ENCODE results near the gene SUCLG1. TPM values are rescaled to one million over a fixed set of nuclear protein-coding genes. Genes with fewer than 3 reads are reported as not detected.
A peak's percentile ranks its signal among the peaks of the same experiment; 100 is the strongest.

Gene SUCLG1
- total RNA-seq, 1 experiment from 2014 or later: 94.7 TPM

DNA sequence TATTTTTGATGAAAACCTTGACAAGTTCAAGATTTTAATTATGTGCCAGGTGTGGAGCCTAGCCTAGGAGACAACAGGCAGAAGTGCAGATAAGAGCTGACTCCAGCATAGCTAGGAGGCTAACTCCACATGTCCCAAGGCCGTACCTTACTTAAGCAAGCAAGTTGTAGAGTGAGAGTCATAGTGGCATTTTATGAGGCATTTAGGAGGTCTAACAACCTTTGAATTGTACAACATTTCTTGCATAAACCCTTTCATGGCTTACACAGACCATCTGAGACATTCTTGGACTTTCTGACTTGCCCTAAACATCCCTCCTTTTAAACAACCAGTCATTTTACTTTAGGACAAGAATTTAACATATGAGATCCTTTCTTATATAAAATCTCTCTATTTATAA, 8.3 kb upstream of the SUCLG1 start:
- no peak for DNase-seq (ENCODE audit: low read depth)

DNA sequence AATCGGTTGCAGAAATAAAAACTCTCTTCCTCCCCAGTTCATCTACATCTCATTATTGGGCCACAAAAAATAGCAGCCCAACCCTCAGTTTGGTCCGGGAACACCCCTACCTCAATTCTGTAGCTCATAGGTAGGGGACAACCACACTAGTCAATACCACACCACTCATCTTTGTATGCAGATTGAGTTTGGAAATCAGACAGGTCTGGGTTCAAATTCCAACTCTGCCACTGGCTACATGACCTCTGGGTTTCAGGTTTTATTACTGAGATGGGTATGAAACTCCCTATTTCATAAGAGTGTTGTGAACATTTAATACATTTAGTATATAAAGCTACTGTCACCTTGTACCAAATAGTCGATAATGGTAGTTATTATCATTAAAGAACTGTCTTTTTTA, 2.2 kb upstream of the SUCLG1 start:
- DNase-seq (ENCODE audit: low read depth): no peak

GRCh38 chr2:84460670-84461069, 1.6 kb upstream of the SUCLG1 start:
- no peak for DNase-seq (ENCODE audit: low read depth)

- DNase-seq (ENCODE audit: low read depth): no peak
Observed at GRCh38 chr2:84459944-84460429, 907 bp upstream of the SUCLG1 start.

DNA sequence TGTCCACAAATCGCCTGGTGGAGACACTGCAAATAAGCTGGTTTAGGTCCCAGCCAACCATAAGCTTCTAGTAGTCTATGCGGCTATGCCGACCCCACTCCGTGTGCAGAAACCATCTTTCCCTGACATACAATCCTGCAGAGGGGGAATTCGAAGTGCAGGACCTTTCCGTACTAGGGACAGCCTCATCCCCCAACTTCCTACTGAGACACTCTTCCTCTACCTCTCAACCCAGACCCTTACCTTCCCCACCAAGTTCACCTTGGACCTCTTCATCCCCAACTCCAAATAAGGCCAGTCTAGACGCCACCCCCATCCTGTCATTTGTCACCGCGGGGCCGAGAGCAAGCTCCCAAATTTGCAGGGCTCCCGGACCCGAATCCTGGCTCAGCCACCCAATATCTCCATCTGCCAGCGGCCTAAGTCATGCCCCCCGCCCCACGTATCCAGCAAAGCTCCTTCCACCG, 496 bp downstream of the SUCLG1 start:
- peak; percentile 11 for DNase-seq (ENCODE audit: low read depth)

DNA sequence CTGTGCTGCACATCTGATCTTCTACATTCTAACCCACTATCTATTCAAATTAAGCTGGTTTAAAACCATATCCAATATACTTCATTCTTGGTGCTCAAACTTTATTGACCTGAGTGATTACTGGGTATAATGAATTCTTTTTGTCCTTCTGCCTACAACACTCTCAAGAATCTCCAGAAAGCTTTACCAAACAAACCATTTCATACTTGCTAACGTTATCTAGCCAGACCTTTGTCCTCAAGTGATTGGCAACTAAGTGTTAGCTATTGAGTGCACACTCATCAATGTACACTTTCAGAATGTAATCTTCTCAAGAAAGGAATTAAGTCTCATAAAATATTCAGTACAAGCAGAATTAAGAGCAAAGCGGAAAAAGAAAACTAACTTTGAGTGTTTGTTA, 1.4 kb downstream of the SUCLG1 start:
- DNase-seq (ENCODE audit: low read depth): no peak

DNA sequence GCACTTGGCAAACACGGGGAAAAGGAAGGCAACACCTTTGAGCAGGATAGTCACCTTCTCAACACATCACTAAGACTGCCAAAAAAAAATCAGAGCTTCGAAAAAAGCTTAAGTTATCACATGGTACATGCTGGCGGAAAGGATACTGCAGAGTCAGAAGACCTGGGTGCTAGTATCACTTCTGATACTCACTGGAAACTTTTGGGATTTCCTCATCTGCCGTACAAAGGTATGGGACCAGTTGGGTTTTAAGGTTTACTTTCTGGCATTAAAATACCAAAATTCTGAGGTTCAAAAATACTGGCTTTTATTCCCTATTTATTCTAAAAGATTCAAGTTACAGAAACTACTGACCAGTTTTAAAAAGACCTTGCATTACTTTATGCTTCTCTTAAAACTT, 2.9 kb downstream of the SUCLG1 start:
- no peak for DNase-seq (ENCODE audit: low read depth)

DNA sequence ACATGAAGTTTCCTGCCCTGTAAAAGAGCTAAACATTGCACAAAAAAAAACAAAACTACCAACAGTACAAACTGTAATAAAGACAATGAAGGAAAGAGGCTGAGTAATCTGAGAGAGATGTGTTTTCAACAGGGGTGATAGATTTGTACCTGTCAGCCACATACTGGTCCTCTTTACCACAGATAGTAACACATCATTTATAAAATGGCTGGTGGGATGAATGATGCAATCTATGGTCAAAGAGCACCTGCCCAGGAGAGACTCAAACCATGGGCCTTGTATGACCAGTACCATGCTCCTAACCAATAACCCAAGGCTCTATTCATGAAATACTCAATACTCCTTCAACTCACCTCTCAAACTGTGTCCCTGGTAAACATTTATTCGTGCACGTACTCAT, 4.5 kb downstream of the SUCLG1 start:
- no peak for DNase-seq (ENCODE audit: low read depth)

GRCh38 chr2:84452624-84453023, 6.5 kb downstream of the SUCLG1 start:
- DNase-seq (ENCODE audit: low read depth): no peak

DNA sequence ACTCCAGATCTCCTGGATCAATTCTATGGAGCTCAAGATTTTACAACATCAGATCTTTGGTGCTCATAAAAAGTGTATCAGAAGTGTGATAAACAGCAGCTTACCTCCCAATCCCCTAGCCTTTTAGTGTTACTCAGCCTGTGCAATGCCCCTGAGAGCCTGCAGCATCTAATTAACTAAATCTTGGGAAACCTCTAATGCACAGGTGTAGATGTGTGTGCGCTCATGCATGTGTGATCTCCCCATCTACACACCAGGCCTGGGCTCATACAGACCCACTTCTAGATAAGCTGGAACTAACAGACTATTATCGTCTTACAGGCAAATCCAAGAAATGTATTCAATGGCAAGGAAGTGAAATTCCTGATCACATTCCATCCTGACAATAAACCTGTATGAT, 7.5 kb downstream of the SUCLG1 start:
- DNase-seq (ENCODE audit: low read depth): no peak

DNA sequence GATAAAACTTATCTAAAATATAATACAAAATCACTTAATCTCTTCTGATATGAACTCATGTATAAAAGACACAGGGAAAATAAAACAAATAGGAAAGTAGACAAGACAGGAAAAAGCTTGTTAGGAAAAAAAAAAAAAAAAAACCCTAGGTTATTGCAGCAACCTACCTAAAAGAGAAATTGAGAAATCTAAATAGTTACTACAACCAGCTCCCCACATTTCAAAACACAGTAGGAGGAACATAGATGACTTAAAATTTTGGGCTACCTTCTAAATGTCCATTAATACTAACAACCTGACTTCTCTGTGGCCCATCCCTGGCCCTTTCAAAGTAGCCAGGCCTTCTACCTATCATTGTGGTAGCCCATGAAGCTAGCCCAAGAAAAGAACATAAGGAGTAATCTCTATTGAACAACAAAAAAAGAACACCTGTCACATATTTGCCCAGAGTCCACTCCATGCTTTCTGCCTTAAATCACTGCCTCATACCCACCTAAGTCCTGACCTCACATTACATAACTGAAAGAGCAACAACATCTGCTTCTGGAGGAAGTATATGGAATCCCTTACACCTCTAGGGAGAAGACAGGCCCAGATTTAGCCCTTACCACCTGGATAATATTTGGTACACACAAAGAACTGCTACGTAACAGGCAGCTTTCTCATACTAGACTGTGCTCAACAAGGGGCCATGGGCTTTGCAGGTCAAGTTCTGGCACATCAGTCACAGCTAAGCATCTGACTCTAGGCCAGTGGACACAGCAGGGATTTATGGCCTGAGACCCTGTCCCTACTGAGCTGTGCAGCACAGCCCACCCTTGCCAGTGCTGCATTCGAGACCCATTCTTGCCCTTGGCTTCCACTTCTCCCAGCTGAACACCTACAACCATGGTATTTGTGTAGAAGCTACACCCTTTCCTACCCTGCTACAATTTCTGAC, 8.5 kb downstream of the SUCLG1 start:
- DNase-seq (ENCODE audit: low read depth): no peak

GRCh38 chr2:84449711-84450110, 9.4 kb downstream of the SUCLG1 start:
- no peak for DNase-seq (ENCODE audit: low read depth)

DNA sequence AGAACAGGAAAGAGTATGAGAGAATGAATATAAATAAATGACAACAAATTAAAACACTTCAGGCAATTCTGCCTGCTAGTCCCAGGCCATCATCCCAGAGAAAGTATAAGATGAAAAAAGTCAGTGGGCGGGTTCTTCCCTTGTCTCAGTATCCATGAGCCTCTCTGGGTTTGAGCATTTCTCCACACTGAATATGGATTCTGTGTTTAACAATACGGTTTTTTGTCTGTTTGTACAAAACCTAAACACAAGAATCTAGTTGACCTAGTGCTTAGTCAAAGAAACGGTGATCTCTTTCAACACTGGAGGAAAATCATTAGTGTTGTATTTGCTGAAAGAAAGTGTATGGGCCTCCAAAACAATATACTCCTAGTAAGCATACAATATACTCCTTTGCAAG, 10.0 kb downstream of the SUCLG1 start:
- no peak for DNase-seq (ENCODE audit: low read depth)

DNA sequence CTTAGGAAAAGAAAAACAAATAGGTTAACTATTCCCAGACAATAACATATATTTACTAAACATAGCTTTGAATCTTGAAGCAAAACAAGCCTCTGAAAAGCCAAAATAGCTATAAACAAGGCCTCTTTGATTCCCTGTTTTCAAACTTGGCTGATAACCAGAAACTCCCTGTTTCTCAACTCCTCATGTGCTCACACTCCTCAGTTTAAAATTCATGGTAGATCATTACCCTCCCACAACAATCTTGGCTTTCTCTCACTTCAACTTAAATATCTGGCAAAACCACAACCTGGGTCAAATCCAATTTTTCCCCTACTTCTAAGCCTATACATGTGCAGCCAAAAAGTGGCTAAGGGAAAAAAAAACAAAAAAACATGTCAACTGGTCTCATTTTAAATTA, 15.6 kb downstream of the SUCLG1 start:
- DNase-seq (ENCODE audit: low read depth): no peak

DNA sequence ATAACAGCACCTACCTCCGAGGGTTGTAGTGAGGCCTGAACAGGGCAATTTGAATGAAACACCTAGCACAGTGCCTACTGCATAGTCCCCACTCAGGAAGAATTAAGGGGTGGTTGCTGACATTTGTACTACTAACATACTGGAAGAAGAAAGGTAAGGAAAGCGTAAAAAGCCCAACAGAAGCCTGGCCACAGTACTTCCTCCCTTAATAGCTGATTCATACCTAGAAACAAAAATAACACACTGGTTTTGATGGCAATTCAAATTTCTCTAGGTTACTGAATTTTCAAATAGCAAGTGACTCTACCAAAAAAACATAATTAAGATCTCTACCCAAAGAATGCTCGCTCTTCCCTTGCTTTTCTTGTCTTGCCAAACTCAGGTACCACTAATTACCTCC, 16.2 kb downstream of the SUCLG1 start:
- DNase-seq (ENCODE audit: low read depth): no peak

DNA sequence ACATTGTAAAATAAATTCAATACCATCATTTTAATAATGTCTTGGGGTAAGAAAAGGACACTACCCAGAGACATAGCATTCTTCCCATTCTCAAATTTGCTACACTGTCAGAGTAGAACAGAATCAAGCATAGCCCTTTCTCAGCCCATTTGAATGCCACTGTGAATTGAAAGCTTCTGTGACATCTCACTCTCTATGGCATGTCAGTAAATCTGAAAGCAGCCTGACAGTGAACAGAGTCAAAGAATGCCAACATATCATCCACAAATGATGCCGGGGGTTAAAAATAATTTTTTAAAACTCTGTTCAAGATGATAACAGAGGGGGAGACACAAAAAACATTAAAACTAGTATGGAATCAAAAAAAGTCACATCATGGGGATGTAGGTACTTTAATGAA, 17.6 kb downstream of the SUCLG1 start:
- no peak for DNase-seq (ENCODE audit: low read depth)

- DNase-seq (ENCODE audit: low read depth): no peak
Observed at GRCh38 chr2:84441036-84441435, 18.0 kb downstream of the SUCLG1 start.

DNA sequence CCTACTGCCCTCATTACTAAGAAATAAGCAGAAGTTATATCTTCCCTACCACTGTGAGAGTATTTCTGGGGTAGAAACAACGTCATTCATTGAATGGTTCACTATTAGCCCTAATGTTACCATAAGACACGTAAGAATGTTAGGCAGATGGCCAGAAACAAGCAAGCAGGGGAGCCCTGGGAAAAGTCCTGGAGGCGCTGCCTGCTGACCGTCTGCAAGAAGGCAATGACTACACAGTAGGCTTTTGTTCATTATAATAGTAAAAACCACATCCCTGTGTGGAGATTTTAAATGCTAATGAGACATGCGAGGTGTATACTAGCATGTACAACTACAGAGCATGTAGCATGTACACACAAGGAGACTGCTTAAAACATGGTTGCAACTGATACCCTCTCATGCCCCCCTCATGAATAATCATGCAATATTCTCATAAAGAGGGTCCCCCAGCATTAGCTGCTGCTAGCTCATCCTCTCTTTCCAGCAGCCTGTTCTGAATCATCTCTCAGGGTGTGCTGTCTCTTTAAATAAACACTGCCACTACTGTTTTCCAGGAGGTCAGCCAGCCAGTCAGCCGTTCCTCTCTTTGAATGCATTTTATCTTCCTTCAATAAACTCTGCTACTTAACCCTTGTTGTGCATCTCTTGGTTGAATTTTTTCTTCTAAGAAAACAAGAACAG, 23.6 kb downstream of the SUCLG1 start:
- peak; percentile 33 for DNase-seq (ENCODE audit: low read depth)

GRCh38 chr2:84429328-84429727, 29.8 kb downstream of the SUCLG1 start:
- no peak for DNase-seq (ENCODE audit: low read depth)

GRCh38 chr2:84427235-84428138, 31.6 kb downstream of the SUCLG1 start:
- DNase-seq (ENCODE audit: low read depth): no peak

- no peak for DNase-seq (ENCODE audit: low read depth)
Observed at GRCh38 chr2:84425310-84425709, 33.8 kb downstream of the SUCLG1 start.

Data from HT1080 (cell line).